SH-SY5Y (cell line): ENCODE results near the gene HLF.

ENCODE experiments used
- GATA2 ChIP-seq: IDR thresholded peaks from 2 replicates; pipeline ENCODE4 v1.6.1; 2011; ENCODE audit warnings: mild to moderate bottlenecking, low read depth, low read length
- GATA3 ChIP-seq: IDR thresholded peaks from 2 replicates; pipeline ENCODE4 v1.6.1; 2011; ENCODE audit warnings: low read depth, mild to moderate bottlenecking, low read length, moderate library complexity

The HLF gene

GRCh38 chr17:55238931-55239297 is 25.8 kb upstream of the HLF start:
- TF ChIP-seq GATA2 (no peak), GATA3 (no peak)

GRCh38 chr17:55241097-55241496 is 23.7 kb upstream of the HLF start:
- TF ChIP-seq GATA2 (no peak), GATA3 (no peak)

DNA sequence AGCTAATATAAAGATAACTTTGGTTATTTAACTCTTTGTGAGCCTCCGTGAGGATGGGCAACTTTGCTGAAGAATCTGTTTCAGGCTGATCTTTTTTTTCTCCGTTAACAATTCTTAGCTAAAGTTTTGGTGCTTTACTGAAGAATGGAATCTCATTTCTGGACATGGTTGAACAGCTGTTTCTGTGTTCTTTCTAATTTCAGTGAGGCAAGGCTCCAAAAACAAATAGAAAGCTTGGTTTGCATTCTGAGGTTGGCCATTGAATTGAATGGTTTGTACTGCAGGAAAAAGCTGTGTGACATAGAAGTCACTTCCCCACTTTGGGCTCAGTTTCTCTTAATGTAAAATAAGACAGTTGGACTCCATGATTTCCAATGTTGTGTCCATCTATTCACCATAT is 22.3 kb upstream of the HLF start:
- no peak for TF ChIP-seq GATA3
- no peak for TF ChIP-seq GATA2

DNA sequence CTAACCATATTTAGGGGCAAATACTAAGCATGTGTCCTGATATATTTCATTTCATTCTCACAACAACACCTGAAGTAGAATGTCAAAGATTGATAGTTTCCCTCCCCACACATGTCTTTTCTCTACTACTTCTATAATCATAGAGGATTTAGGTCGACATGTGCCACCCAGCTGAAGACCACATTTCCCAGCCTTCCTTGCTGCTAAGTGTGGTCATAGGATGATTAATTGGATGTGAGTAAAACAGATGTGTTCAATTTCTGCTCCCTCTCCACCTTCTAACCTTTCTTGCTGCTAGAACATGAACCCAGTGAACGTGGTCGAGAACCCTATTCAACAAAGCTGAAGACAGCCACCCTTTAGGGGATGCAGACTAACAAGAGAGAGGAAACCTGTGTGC is 18.8 kb upstream of the HLF start:
- no peak for TF ChIP-seq GATA3
- TF ChIP-seq GATA2, result no peak

DNA sequence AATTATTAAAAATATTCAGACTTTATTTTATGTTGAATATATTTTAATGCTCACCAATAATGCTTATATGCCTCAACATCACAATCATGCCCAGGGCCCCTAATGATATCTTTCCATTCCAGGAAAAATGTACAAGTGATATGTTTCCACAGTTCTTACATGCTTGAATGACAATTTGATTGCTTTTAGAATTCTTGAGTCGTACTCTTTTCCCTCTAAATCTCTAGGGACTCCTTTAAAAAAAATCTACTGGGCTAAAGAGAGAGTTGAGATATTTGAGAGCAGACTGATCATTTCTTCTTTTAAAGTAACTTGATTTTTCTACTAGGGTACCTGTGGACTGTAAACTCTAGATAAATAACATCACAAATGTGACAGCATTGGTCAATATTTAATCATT is 18.2 kb upstream of the HLF start:
- TF ChIP-seq GATA2 (no peak), GATA3 (no peak)

DNA sequence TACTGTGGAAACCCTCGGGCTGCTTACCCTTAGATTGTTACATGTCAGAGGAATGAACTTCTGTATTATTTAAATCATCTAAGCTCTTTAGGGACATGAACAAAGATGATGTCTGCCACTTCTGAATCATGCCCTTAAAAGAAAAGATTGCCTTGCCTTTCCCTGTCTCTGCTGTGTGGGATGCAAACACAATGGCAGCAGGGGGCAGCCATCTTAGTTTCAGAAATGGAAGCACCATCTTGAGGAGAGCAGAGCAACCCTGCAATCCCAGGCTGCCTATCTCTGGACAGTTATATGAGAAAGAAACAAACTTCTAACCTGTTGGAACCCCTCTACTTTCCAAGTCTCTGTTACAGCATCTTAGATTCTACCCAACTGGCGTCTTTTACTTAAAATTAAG is 16.7 kb upstream of the HLF start:
- TF ChIP-seq GATA2 (no peak), GATA3 (no peak)

- TF ChIP-seq GATA2 (no peak), GATA3 (no peak)
Observed at GRCh38 chr17:55249861-55250260, 14.9 kb upstream of the HLF start.

DNA sequence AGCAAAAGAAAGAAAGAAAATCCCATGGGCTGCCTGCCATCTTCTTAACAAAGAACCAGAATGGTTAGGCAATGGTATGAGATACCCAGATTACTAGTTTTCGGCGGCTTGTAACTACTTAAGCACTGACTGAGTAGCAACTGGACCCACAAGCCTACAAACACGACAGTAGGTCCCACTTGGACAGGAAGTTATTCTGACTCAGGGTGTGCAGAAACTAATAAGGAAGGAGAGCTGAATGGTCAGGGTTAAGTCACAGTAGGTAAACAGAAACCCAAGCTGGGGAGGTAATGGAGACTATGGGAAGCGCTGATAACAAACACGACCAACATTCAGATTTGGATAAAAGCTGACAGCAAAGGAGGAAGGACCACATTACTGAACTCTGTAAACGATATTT is 10.4 kb upstream of the HLF start:
- no peak for TF ChIP-seq GATA3
- no peak for TF ChIP-seq GATA2

- TF ChIP-seq GATA3 (no peak), GATA2 (no peak)
Observed at GRCh38 chr17:55258578-55259135, 6.1 kb upstream of the HLF start.

GRCh38 chr17:55259684-55260111 is 5.1 kb upstream of the HLF start:
- TF ChIP-seq GATA2 (no peak), GATA3 (no peak)

DNA sequence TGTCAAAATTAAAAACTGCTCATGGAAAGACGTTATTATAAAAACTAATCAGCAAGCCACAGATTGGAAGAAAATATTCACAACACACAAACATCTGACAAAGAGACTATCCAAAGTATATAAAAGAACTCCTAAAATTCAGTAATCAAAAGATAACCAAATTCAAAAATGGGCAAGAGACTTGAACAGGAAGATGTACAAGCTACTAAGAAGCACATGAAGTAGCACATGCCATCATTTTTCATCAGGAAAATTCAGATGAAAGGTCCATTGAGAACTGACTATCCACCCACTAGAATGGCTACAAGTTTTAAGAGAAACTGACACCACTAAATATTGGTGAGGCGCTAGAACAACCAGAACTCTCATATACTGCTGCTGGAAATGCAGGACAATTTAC is 3.4 kb upstream of the HLF start:
- TF ChIP-seq GATA3 (no peak), GATA2 (no peak)

DNA sequence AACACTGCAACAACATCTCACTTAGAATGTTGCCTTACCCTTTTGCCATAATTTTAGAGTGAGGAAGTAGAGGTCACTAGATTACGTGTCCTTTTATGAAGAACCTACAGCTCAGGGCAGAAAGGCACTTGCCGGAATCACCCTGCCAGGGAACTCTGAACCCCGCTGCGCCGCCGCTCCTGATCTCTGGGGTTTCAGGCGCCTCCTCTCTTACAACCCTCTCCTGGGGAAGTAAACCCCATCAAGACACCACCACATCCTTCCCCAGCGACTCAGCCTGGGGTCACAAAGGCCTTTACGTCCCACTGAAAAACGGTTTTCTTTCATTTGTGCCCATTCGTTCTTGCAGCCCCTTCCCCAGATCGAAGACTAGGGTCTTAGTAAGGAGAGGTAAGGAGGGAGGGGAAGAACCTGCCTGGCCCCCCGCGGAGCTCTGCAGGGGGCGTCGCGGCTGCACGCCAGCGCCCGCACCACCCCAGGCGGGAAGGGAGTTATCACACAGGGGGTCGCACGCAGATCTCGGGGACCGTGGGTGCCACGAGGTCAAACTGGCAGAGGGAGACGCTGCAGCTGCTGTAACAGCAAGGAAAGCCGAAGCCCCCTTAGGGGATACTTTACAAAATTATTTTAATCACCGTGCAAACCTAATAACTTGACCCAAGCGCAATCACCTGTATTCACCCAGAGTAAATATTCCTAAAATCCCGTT is 1.0 kb upstream of the HLF start:
- TF ChIP-seq GATA3 (no peak), GATA2 (no peak)

- TF ChIP-seq GATA2 (no peak), GATA3 (no peak)
Observed at GRCh38 chr17:55264278-55264644, 499 bp upstream of the HLF start.

GRCh38 chr17:55265311-55266021 is 706 bp downstream of the HLF start:
- TF ChIP-seq GATA2, result no peak

DNA sequence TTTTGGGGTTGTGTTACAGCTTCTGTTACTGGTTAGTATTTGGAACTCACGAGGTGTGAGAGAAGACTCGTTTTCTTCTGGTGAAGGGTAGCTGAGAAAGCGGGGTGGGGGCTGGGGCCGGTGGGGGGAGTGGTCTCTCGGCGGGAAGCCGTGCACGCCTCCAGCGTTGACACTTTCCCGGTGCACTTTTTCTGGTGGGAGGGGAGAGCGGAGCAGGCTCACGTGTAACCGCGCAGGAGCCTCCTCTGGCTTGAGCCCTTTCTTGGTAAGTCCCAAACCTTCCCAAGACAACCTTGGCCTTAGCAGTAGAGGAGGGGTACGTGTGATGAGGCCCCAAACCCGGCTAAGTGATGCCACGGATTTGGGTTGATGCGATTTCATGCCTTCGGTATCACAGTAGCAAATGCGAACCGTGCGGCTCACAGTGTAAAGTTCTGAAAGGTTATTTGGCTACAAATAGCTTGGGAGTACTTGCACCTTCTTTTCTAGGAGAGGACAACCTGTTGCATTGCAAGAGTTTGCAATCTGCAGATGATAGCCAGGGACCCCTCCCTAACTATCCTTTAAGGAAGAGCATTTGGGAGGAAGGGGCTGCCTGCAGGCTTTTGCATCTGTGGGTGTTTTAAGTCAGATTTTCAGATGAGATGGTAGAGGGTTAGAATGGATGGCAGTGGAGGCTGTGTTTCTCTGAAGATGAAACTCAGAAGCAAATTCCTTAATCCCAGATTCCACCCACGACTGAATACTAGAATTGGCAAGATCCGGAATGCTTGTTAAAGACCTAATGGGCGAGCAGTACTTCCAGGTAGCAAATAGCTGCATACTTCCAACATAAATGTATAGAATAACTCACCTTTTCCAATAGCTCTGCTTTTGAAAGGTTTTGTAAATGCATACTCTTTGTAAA is 1.5 kb downstream of the HLF start:
- no peak for TF ChIP-seq GATA2
- no peak for TF ChIP-seq GATA3
